HepG2 (cell line): Measurements from ENCODE around the gene UBR3. TPM values are rescaled to one million over a fixed set of nuclear protein-coding genes. Genes with fewer than 3 reads are reported as not detected.

Experiments used
- ATAC-seq: fragments of 200-7000 bp; cut with Tn5 transposase; 3 replicates; pipeline ENCODE4 v1.9.1; 2020; ENCODE audit warnings: mild to moderate bottlenecking, moderate library complexity
- BruUV-seq: library from RNA; stranded (reverse); fragments of 400-500 nt; replicated peaks from 2 replicates; lab custom pipeline; 2021; lab: Mats Ljungman, UMichigan
- CTCF ChIA-PET: fragments of 300-600 bp; formaldehyde crosslinking; extraction: SDS; loops from one replicate; lab custom pipeline; 2021; ENCODE audit warnings: low total read pairs, inconsistent platforms, low intra/inter-chr PET ratio; lab: Yijun Ruan, JAX
- POLR2A ChIA-PET: fragments of 350-600 bp; sonication (Branson Sonifier 250); formaldehyde crosslinking; loops from one replicate; lab custom pipeline; 2020; ENCODE audit warnings: antibody characterized with exemption, inconsistent platforms; lab: Yijun Ruan, JAX
- DNase-seq: peaks from one replicate; pipeline ENCODE4 v3.0.0-alpha.2; 2015; ENCODE audit warnings: low spot score
- FAIRE-seq: peaks from 3 replicates; lab custom pipeline; 2011; peaks lifted over from hg19 to GRCh38; lab: Jason Lieb, UNC
- H2AFZ ChIP-seq: one replicate; pipeline ENCODE4 v1.6.1; 2011; ENCODE audit warnings: low read length, inconsistent platforms
- H3K27ac ChIP-seq: fragments of 300-600 bp; 3 replicates; pipeline ENCODE4 v1.8.0; 2011; ENCODE audit warnings: mixed run types, mild to moderate bottlenecking, mixed read lengths, low read length, inconsistent platforms; ENCODE audit not compliant: insufficient read depth; ENCODE audit errors: extremely low read length
- H3K27me3 ChIP-seq, 2 experiments: fragments of 200-600 bp in 1 of 2; 2 replicates in 1 of 2; 3 replicates in 1 of 2; pipeline versions ENCODE4 v1.6.0 to v1.8.0; 2011; ENCODE audit warnings: low read length in 2 of 2, mild to moderate bottlenecking in 2 of 2, moderate library complexity in 2 of 2, inconsistent platforms in 1 of 2; ENCODE audit not compliant: insufficient read depth in 2 of 2, control insufficient read depth in 1 of 2
- H3K36me3 ChIP-seq, 2 experiments: fragments of 200-600 bp in 1 of 2; replicated peaks in 1 of 2; 2 replicates in 1 of 2; 3 replicates in 1 of 2; pipeline versions ENCODE4 v1.5.1 to v1.8.0; 2011; ENCODE audit warnings: low read length in 2 of 2, inconsistent platforms in 1 of 2; ENCODE audit not compliant: insufficient read depth in 2 of 2, control insufficient read depth in 1 of 2
- H3K4me1 ChIP-seq: 2 replicates; pipeline ENCODE4 v1.5.1; 2012; ENCODE audit warnings: low read length, inconsistent platforms; ENCODE audit not compliant: insufficient read depth
- H3K4me2 ChIP-seq: 2 replicates; pipeline ENCODE4 v1.6.0; 2011; ENCODE audit warnings: low read depth, low read length, inconsistent platforms
- H3K4me3 ChIP-seq, 3 experiments: fragments of 200-600 bp in 1 of 3; sonication (generic), shearing (Covaris generic) in 1 of 3; replicated peaks in 1 of 3; 2 replicates each; pipeline ENCODE4 v1.5.1; 2011 to 2016; ENCODE audit warnings: low read length in 3 of 3, inconsistent platforms in 2 of 3, low read depth in 2 of 3, mild to moderate bottlenecking in 2 of 3, control low read depth in 1 of 3, mixed read lengths in 1 of 3; ENCODE audit not compliant: insufficient read depth in 1 of 3
- H3K79me2 ChIP-seq: one replicate; pipeline ENCODE4 v1.6.1; 2011; ENCODE audit warnings: low read length, inconsistent platforms; ENCODE audit not compliant: insufficient read depth
- H3K9ac ChIP-seq: 2 replicates; pipeline ENCODE4 v1.6.0; 2011; ENCODE audit warnings: mild to moderate bottlenecking, low read depth, low read length, inconsistent platforms; ENCODE audit not compliant: insufficient read depth
- H3K9me3 ChIP-seq: 2 replicates; pipeline ENCODE4 v1.5.1; 2012; ENCODE audit warnings: mild to moderate bottlenecking, low read length
- H4K20me1 ChIP-seq: 2 replicates; pipeline ENCODE4 v1.6.0; 2011; ENCODE audit warnings: inconsistent platforms, mild to moderate bottlenecking, low read length, moderate library complexity; ENCODE audit not compliant: insufficient read depth
- ATF7 ChIP-seq, 2 experiments: fragments of 450-650 bp in 1 of 2; sonication (generic) in 1 of 2; formaldehyde crosslinking in 1 of 2; IDR thresholded peaks; 2 replicates each; pipeline versions ENCODE4 v1.4.0 to v1.6.1; 2016 to 2020; ENCODE audit warnings: antibody characterized with exemption in 1 of 2, mild to moderate bottlenecking in 1 of 2, missing genetic modification reagents in 1 of 2
- NR2F1 ChIP-seq, 2 experiments: fragments of 450-650 bp in 1 of 2; formaldehyde crosslinking in 1 of 2; IDR thresholded peaks; 2 replicates each; pipeline versions ENCODE4 v1.5.0 to v1.6.1; 2016 to 2020; ENCODE audit warnings: mild to moderate bottlenecking in 1 of 2, missing compliant biosample characterization in 1 of 2, missing genetic modification reagents in 1 of 2, moderate library complexity in 1 of 2
- SKI ChIP-seq: fragments of 450-650 bp; IDR thresholded peaks from one replicate; pipeline ENCODE4 v1.6.1; 2018; ENCODE audit warnings: mild to moderate bottlenecking; ENCODE audit not compliant: partially characterized antibody
- SOX5 ChIP-seq: IDR thresholded peaks from 2 replicates; pipeline ENCODE4 v1.6.1; 2016; ENCODE audit warnings: borderline replicate concordance
- TBX2 ChIP-seq: sonication (generic); formaldehyde crosslinking; IDR thresholded peaks from 2 replicates; pipeline ENCODE4 v1.5.0; 2020; ENCODE audit warnings: missing genetic modification reagents, mild to moderate bottlenecking, borderline replicate concordance
- ZFP37 ChIP-seq: sonication (generic); formaldehyde crosslinking; IDR thresholded peaks from 2 replicates; pipeline ENCODE4 v1.4.0; 2020; ENCODE audit warnings: missing genetic modification reagents, borderline replicate concordance
- ZKSCAN1 ChIP-seq: fragments of 150-350 bp; IDR thresholded peaks from 2 replicates; pipeline ENCODE4 v1.6.1; 2014; ENCODE audit warnings: low read length
- ZNF12 ChIP-seq: sonication (generic); formaldehyde crosslinking; IDR thresholded peaks from 2 replicates; pipeline ENCODE4 v1.5.0; 2020; ENCODE audit warnings: missing genetic modification reagents
- ZNF878 ChIP-seq: sonication (generic); formaldehyde crosslinking; IDR thresholded peaks from 2 replicates; pipeline ENCODE4 v1.8.1; 2023; ENCODE audit warnings: mild to moderate bottlenecking, missing genetic modification reagents, moderate library complexity
- WGBS: methylation state at CpG from one replicate; pipeline ENCODE4 v1.1.6; 2017; ENCODE audit warnings: low lambda C conversion rate; 5-methylcytosine and 5-hydroxymethylcytosine counted together
- in situ Hi-C: cut with HindIII; loops from 2 replicates; pipeline ENCODE4 v1.10.0; 2017; ENCODE audit warnings: low pct_unique_long_range_greater_than_20kb; ENCODE audit not compliant: extremely low pct_ligation_motif_present
- intact Hi-C: fragments of 100-400 bp; cut with micrococcal nuclease; formaldehyde crosslinking; loops from one replicate; pipeline ENCODE4 v1.10.0; 2022; ENCODE audit not compliant: unreplicated experiment
- polyA plus RNA-seq, 8 experiments: library from polyadenylated mRNA; depleted of rRNA in 3 of 8; stranded (reverse) in 7 of 8; unstranded in 1 of 8; fragments of >200 nt; fragmentation: Illumina TruSeq in 4 of 8; extraction: Trizol in 4 of 8; gene quantifications; 2 replicates each; pipeline versions ENCODE4 v1.2.1 to v1.2.3, GENCODE V29; 2011 to 2016; ENCODE audit warnings: low read depth in 4 of 8, missing spikeins in 1 of 8, mixed read lengths in 1 of 8; ENCODE audit not compliant: insufficient read depth in 1 of 8
- total RNA-seq, 5 experiments: library from RNA; depleted of rRNA; stranded (reverse); fragments of >200 nt; fragmentation: Illumina TruSeq; extraction: Trizol; gene quantifications; 2 replicates each; pipeline ENCODE4 v1.2.3, GENCODE V29; 2016; ENCODE audit warnings: low read depth in 1 of 5
- TF ChIP-seq, protein P1 (sequence below): sonication (generic); formaldehyde crosslinking; IDR thresholded peaks from 2 replicates; pipeline ENCODE4 v1.5.1; 2020; ENCODE audit warnings: missing genetic modification reagents, mild to moderate bottlenecking, borderline replicate concordance
- TF ChIP-seq, protein P2 (sequence below): sonication (generic); formaldehyde crosslinking; IDR thresholded peaks from 2 replicates; pipeline ENCODE4 v1.8.1; 2023; ENCODE audit warnings: missing genetic modification reagents, mild to moderate bottlenecking, borderline replicate concordance
- TF ChIP-seq, protein P3 (sequence below): IDR thresholded peaks from 2 replicates; pipeline ENCODE4 v1.6.1; 2018; ENCODE audit warnings: missing genetic modification reagents, mild to moderate bottlenecking, missing compliant biosample characterization
- TF ChIP-seq, protein P4 (sequence below): sonication (generic); formaldehyde crosslinking; conservative IDR thresholded peaks from 2 replicates; pipeline ENCODE4 v1.5.0; 2020; ENCODE audit warnings: missing genetic modification reagents

Gene UBR3
- total and polyA plus RNA-seq, 2 of the 13 experiments (the other 11 are each of a cell fraction or from before 2014, with no cell fraction given), result 15.1 to 28.0 TPM

DNA sequence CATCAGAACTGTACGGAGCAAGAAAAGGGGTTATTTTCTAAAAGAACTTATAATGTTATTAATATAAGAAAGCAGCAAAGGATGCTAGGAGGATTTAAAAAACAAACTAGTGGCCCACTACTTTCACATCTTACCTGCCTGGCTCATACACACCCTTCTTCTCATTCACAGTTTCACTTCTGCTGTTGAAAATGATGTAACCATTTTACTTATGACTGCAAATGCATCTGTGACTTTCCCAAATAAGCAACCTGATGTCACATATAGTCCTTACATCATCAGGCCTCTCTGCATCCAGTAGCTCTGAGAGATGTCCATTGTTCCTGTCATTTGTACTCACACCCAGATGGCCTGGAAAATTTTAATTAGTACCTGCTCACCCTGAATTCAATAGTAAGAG lies 248.9 kb downstream of the UBR3 start:
- Histone ChIP-seq H2AFZ (no peak overlapping the region), H3K9me3 (no peaks in the 10 kb centered on the region), H3K9ac (no peak overlapping the region), H3K4me2 (no peak overlapping the region), H3K27ac (no peak overlapping the region), H3K79me2 (no peaks in the 10 kb centered on the region), H4K20me1 (no peaks in the 10 kb centered on the region), H3K4me3 (no peak overlapping the region), H3K36me3 (no peaks in the 10 kb centered on the region; a peak in 3 of 5 replicates), H3K4me1 (no peaks in the 10 kb centered on the region), H3K27me3 (no peaks in the 10 kb centered on the region)
- no peak for DNase-seq
- no peak for FAIRE-seq
- 97% methylated on average over 1 of the region's 1 CpG for WGBS
- in situ Hi-C loops (no loop called here), intact Hi-C loops (no loop called here)
- ChIA-PET CTCF (no interaction called here), POLR2A (no interaction called here)
- no TSS peak for BruUV-seq
- TF ChIP-seq ZFP37 (CRISPR knock-in tag) (no peak), ZKSCAN1 (no peak), ATF7 (IDR thresholded peaks at IDR 0.05) (peak; percentile 62), ATF7 (CRISPR knock-in tag; IDR thresholded peaks at IDR 0.05) (no peak)
- TF ChIP-seq, protein P1, sequence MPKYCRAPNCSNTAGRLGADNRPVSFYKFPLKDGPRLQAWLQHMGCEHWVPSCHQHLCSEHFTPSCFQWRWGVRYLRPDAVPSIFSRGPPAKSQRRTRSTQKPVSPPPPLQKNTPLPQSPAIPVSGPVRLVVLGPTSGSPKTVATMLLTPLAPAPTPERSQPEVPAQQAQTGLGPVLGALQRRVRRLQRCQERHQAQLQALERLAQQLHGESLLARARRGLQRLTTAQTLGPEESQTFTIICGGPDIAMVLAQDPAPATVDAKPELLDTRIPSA (CRISPR knock-in tag), result no peak
- TF ChIP-seq, all 625 proteins: peak for 1
- no peak for ATAC-seq

DNA sequence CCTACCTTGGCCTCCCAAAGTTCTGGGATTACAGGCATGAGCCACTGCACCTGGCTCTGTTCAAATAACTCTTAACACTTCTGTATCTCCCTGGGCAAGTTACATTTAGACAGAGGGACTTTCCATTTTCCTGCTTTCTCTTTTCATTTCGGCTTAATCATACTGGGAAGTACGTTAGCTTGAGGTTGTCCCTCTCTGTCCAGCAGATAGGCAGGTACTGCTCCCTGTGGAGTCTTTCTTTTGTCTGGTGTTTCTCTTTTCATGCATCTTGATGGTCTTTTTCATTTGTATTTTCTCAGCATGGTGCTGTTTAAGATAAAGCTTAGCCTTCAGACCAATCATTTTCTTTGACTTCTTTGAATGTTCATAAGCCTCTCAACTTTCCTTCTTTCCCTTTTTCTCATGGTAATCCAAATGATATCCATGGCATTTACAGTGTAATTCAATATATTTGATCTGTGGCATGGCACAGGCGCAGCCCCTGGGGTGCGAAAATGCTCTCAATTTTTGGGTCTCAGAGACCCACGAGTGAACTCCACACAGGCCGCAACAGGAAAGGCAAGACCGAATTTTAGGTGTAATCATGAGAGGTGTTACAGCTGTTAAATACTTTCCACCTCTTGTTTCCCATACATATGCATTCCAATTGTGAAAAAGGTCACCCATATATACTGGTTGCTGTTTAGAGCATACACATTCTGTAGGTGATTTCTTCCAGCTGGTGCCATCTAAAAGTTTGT lies 250.7 kb downstream of the UBR3 start:
- POLR2A ChIA-PET, result no interaction called here
- CTCF ChIA-PET, result no interaction called here
- in situ Hi-C loops, result no loop called here
- TF ChIP-seq SKI, result no peak
- TF ChIP-seq, protein P2, sequence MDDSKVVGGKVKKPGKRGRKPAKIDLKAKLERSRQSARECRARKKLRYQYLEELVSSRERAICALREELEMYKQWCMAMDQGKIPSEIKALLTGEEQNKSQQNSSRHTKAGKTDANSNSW, result no peak
- TF ChIP-seq ZNF12 (CRISPR knock-in tag), result no peak
- no peak for TF ChIP-seq SOX5 (CRISPR knock-in tag)
- TF ChIP-seq, protein P3, sequence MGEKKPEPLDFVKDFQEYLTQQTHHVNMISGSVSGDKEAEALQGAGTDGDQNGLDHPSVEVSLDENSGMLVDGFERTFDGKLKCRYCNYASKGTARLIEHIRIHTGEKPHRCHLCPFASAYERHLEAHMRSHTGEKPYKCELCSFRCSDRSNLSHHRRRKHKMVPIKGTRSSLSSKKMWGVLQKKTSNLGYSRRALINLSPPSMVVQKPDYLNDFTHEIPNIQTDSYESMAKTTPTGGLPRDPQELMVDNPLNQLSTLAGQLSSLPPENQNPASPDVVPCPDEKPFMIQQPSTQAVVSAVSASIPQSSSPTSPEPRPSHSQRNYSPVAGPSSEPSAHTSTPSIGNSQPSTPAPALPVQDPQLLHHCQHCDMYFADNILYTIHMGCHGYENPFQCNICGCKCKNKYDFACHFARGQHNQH (CRISPR knock-in tag), result no peak
- TF ChIP-seq NR2F1 (CRISPR knock-in tag; IDR thresholded peaks at IDR 0.05), result no peak
- TF ChIP-seq, protein P4, sequence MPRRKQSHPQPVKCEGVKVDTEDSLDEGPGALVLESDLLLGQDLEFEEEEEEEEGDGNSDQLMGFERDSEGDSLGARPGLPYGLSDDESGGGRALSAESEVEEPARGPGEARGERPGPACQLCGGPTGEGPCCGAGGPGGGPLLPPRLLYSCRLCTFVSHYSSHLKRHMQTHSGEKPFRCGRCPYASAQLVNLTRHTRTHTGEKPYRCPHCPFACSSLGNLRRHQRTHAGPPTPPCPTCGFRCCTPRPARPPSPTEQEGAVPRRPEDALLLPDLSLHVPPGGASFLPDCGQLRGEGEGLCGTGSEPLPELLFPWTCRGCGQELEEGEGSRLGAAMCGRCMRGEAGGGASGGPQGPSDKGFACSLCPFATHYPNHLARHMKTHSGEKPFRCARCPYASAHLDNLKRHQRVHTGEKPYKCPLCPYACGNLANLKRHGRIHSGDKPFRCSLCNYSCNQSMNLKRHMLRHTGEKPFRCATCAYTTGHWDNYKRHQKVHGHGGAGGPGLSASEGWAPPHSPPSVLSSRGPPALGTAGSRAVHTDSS (CRISPR knock-in tag), result no peak
- TF ChIP-seq TBX2, result no peak
- TF ChIP-seq ZNF878 (CRISPR knock-in tag), result no peak

More for the DNA sequence above, 250.7 kb downstream of the UBR3 start:
- Histone ChIP-seq H2AFZ (no peak overlapping the region), H3K4me2 (no peak overlapping the region), H3K9me3 (no peaks in the 10 kb centered on the region), H3K4me1 (no peaks in the 10 kb centered on the region), H3K27ac (no peak overlapping the region), H3K27me3 (no peaks in the 10 kb centered on the region), H3K36me3 (peaks cover 0 to 3% of the 10 kb centered on the region in 2 experiments; a peak in 3 of 5 replicates), H3K4me3 (no peak overlapping the region), H3K9ac (no peak overlapping the region), H3K79me2 (no peaks in the 10 kb centered on the region), H4K20me1 (no peaks in the 10 kb centered on the region)
- FAIRE-seq (no peak), DNase-seq (no peak), ATAC-seq (no peak)
- intact Hi-C loops, result no loop called here
- WGBS, result 97% methylated on average over 7 of the region's 7 CpGs
- BruUV-seq, result no TSS peak
